ENCODE measurements around the gene HEATR5A.
"Not testable (repeated sequence)": the region's sequence is repeated elsewhere in the genome, so short reads cannot be mapped to it uniquely, and the experiment has no call there.

Gene HEATR5A

DNA sequence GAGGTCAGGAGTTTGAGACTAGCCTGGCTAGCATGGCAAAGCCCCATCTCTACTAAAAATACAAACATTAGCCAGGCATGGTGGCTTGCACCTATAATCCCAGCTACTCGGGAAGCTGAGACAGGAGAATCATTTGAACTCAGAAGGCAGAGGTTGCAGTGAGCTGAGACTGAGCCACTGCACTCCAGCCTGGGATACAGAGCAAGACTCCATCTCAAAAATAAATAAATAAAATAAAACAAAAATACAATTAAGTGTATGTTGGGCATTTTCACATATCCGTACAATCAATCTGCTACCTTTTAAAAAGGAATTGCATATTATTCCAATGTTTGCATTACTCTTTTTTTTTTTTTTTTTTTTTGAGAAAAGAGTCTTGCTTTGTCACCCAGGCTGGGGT, 165.1 kb downstream of the HEATR5A start:
- DNase-seq: no peak

DNA sequence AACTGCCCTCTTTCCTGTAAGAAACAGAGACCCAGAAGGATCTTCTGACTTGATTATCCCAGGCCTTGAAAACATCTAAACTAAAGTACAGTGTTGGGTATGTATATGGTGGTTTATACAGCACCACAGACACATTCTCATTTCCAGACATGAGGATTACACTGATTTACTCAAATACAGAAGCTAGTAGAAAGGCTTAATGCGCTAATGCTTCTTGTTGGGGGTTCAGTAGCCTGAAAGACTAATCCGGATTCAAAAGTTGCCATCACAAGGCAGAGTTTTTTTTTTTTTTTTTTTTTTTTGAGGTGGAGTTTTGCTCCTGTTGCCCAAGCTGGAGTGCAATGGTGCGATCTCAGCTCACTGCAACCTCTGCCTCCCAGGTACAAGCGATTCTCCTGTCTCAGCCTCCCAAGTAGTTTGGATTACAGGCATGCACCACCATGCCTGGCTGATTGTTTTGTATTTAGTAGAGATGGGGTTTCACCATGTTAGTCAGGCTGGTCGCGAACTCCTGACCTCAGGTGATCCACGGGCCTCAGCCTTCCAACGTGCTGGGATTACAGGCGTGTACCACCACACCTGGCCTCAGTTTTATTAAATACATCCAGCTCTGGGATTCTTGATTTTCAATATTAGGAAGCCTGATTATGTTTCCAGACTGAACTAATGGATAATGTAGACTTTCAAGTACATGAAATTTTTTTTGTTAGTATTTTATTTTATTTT, 166.4 kb downstream of the HEATR5A start:
- no peak for DNase-seq

- no peak for DNase-seq
Observed at GRCh38 chr14:31252865-31253264, 167.5 kb downstream of the HEATR5A start.

DNA sequence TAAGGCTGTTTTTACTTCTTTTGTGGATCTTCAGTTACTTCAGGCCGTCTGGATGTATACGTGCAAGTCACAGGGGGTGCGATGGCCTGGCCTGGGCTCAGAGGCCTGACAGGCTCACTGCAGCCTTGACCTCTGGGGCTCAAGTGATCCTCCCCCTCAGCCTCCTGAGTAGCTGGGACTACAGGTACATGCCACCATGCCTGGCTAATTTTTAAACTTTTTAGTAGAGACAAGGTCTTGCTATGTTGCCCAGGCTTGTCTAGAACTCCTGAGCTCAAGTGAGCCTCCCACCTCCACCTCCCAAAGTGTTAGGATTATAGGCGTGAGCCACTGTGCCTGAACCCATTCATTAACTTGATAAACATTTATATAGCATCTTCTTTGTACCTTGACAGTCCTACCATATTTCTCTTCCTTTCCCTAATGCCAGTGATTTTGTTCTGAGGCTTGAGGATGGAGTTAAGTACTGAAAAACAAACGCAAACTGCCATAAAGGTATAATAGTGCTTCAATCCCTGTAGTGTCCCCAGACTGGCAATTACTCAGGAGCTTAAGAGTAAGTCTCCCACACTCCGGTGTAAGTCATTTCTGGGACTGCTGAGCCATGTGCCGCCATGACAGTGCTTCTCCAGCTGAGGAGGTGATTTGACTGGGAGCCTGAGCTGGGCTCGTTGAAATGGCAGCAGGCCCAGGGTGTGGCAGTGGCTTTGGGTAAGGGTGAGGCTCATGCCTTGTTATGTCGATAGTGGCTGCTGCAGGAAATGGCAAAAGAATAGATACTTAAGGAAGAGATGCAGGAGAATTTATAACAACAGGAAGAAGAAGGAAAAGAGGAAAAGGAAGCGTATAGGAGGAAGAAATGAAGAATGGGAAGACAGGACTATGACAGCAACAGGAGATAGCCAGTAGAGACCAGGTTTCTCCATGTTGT, 169.1 kb downstream of the HEATR5A start:
- DNase-seq: no peak

DNA sequence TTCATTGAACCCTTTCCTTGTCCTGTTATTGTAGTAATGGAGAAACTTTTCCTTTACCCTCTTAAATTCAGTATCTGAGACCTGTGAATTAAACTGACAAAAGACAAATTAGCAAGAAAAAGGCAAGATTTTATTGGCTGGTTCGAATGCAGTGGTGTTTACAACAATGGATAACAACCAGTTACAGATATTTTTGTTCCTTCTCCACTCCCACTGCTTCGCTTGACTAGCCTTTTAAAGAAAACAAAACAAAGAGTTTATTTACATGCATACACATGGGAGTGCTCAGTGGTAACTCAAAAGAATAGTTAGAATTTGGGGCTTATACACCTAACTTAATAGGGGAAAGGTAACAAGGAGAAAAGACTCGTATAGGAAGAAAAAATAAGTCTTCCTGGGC, 175.7 kb downstream of the HEATR5A start:
- DNase-seq: no peak

GRCh38 chr14:31243860-31244259, 176.5 kb downstream of the HEATR5A start:
- no peak for DNase-seq

GRCh38 chr14:31242161-31242940, 178.0 kb downstream of the HEATR5A start:
- DNase-seq: not testable (repeated sequence)
